ENCODE results near the gene ABCC1.
A peak's percentile ranks its signal among the peaks of the same experiment; 100 is the strongest.
"Not testable (repeated sequence)": the region's sequence is repeated elsewhere in the genome, so short reads cannot be mapped to it uniquely, and the experiment has no call there.

ABCC1 gene

DNA sequence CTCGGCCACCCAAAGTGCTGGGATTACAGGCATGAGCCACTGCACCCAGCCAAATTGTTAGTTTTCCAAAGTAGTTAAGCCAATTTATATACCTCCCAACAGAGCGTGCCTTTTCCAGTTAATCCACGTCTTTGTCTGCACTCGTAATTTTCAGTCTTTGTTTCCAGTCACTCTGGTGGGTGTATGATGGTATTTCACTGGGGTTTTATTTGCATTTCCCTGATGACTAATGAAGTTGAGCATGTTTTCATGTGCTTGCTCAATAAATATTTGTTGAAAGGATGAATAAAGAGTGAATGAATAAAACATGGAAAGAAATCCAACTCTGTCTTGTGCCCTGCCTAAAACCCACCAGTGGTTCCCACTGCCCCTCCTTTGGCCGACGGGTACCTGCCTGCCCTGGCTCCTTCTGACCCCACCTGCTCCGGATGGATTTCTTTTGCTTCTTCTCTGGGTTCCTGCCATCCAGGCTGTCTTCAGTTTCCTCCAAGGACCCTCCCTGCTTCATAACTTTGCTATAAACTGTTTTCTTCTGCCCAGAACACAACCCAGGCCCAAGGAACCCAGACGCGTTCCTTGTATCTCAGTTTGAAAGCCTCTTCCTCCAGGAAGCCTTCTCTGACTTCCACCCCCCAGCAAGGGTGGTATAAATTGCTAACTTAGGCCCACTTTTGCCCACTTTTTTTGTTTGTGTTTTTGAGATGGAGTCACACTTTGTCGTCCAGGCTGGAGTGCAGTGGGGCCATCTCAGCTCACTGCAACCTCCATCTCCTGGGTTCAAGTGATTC, 3.0 kb upstream of the ABCC1 start:
- DNase-seq (ENCODE audit: low read depth in 2 of 2): no peak

DNA sequence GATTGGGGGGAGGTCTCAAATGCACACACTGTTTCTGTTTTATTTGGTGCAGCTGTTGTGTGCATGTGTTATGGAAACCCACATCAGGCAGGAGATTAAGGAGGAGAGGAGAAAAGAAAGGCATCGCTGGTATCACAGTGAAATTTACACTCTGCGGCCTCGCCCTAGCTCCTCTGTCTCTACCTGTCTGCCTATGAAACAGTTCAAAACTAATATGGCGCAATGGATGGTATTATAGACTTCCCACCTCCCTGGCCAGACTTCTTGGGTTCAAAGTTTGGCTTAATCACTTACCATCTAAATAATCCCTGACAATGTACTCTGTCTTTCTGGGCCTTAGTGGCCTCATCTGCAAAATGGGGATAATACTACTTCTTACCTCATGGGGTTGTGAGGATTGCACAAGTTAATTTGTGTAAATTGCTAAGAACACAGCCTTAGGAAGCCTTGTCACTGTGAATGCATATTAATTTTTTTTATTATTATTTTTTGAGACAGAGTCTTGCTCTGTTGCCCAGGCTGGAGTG, 1.4 kb upstream of the ABCC1 start:
- DNase-seq (ENCODE audit: low read depth in 2 of 2): no peak

DNA sequence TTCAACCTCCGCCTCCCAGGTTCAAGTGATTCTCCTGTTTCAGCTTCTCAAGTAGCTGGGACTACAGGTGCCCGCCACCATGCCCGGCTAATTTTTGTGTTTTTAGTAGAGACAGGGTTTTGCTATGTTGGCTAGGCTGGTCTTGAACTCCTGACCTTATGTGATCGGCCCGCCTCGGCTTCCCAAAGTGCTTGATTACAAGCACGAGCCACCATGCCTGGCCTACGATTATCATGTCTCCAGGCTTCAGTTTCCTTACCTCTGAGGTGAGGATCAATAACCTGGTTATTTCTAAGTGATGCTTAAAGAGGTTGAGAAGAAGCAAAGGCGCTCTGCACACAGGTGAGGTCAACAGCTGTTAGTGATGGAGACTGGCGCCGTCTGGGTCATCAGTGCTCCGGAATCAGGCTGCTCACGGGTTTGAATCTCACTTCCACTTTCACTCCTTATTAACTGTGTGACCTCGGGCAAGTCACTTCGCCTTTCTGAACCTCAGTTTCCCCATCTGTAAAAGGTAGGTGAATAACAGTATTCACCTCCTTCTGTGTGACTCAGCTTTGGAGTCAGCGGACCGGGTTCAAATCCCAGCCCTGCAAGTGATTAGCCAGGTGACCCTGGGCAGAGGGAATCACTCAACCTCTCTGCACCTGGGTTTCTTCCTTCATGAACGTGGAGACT, 745 bp upstream of the ABCC1 start:
- DNase-seq (ENCODE audit: low read depth in 2 of 2): no peak

DNA sequence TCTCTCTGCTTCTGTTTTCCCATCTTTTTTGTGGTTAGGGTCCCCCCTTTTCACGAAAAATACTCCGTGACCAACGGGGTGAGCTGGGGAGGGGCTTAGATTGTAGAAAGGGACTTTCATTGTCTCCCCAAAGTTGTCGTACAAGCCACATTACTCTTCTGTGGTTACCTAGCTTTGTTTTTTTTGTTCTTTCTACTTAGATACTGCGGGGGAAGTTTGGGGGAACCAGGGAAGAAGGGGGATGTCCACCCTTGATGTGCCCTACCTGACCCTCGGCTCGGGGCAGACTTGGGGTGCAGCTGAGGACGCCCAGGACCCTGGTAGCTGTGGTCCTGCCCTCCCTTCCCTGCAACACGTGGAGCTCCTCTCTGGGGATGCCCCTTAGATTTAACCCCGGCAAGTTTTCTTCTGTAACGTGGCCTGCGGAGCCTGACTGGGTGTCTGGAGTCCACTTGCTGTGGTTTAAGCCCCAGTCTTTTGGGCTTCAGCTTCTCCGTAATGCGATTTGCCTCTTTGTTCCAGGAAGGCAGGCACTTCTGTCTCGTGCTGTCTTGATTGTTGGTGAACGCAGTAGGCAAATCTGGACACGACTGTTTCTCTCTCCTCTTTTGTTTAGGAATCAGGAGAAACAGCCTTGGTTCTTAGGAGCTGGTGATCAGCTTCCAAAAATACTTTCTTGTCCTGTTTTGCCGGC, 892 bp downstream of the ABCC1 start:
- peak in 1 of 2 donors; percentile 16 for DNase-seq (ENCODE audit: low read depth in 2 of 2)

DNA sequence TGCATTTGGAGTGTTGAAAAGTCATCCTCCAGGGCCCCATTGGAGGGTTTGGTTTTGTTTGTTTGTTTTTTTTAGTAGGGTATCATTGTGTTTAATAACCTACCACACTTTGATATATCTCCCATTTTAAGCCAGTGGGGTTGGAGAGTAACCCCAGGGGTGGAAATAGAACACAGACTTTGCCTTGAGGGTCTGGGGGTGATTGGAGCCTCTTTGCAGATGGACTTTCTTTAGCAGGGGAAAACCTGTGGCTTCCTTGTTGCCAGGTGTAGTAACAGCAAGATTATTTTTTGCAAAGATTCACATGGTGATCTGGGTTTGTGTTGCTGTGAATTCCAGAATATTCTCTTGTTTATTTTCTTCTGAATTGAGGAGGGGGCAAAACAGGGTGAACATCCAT, 1.5 kb downstream of the ABCC1 start:
- DNase-seq (ENCODE audit: low read depth in 2 of 2): no peak

DNA sequence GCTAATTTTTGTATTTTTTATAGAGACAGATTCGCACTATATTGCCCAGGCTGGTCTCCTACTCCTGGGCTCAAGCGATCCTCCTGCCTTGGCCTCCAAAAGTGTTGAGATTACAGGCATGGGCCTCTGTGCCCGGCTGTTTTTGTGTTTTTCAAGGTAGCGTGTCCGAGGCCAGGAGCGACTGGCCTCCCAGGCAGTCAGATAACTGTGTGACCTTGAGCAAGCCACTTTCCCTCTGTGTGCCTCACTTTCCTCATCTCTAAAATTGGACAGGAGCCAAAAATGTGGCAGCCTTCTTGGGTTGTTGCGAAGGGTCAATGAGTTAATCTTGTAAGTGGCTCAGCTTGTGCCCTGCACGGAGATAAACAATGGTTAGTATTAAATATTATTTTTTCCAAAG, 2.4 kb downstream of the ABCC1 start:
- DNase-seq (ENCODE audit: low read depth in 2 of 2): no peak

DNA sequence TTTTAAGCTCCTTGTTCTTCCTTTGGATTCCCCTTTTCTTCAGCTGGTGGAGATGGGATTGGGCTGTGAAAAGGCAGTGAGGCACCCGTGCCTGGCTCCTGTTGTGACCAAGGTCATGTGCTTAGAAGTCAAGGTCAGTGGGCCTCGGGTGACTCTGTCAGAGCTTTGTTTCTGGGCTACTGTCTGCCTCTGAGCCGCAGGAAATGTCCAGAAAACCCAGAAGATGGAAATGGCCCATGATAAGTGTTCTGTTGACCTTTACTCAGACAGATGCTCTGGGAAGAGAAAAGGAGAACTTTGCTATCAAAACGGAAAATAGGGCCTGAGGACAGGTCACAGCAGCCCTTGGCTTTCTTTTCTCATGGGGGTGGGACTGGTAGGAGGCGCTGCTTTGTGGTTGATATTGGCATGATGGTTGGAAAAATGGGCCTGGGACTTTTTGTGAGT, 2.9 kb downstream of the ABCC1 start:
- no peak for DNase-seq (ENCODE audit: low read depth in 2 of 2)

DNA sequence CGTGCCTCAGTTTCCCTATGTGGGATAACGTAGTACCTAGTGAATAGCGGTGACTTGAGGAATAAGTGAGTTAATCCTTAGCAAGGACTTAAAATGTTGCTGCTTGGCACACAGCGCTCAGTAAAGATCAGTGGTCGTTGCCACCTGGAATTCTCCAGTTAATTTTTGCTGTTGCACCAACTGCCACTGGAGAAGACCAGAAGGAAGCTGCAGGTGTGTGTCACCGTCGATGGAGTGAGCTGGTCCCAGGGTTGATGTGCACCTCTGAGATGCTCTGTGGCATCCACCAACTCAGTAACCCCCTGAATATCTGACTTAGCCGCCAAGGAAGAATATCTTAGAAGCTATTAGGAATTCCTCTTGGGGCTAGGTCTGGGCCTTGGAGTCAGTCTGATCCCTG, 4.1 kb downstream of the ABCC1 start:
- no peak for DNase-seq (ENCODE audit: low read depth in 2 of 2)

DNA sequence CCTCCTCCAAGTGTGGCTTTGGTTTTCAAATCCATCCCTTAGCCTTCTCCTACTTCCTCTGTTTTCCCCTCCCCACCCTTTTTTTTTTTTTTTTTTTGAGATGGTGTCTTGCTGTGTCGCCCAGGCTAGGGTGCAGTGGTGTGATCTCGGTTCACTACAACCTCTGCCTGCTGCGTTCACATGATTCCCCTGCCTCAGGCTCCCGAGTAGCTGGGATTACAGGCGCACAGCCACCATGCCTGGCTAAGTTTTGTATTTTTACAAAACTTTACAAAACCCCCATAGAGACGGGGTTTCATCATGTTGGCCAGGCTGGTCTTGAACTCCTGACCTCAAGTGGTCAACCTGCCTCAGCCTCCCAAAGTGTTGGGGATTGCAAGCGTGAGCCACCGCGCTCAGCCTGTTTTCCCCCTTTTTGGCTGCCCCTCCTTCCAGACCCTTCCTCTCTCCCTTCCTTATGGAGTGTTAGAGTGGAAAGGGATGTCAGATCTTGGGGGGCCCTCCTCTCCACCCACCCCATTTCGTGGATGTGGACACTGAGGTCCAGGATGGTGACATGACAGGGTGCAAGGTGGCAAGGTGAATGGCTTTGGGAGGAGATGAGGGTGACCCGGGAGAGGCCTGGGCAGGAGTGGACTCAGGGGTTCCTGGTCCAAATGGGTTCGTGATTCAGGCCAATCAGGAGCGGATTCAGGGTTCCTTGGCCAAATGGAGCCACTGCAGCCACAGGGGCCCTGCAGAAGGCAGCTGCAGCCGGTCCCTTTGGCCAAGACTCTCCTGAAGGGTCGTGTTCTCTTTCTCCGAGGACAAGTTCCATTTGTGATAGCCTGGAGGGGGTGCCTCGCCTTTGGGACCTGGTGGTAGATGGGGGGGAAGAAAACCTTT, 4.8 kb downstream of the ABCC1 start:
- no peak for DNase-seq (ENCODE audit: low read depth in 2 of 2)

DNA sequence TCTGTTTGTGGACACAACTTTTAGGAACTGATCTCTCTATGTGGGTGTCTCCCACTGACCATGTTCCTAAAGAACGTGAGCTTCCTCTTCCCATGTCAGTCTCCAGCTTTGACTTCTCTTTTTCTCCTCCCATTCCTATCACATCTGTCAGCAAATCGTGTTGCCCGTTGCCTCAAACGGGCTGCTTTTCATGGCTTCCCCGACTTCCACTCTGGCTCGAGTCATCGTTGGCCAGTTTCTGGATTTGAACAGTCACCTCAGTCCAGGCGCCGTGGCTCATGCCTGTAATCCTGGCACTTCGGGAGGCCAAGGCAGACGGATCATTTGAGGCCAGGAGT, 5.4 kb downstream of the ABCC1 start:
- no peak for DNase-seq (ENCODE audit: low read depth in 2 of 2)

DNA sequence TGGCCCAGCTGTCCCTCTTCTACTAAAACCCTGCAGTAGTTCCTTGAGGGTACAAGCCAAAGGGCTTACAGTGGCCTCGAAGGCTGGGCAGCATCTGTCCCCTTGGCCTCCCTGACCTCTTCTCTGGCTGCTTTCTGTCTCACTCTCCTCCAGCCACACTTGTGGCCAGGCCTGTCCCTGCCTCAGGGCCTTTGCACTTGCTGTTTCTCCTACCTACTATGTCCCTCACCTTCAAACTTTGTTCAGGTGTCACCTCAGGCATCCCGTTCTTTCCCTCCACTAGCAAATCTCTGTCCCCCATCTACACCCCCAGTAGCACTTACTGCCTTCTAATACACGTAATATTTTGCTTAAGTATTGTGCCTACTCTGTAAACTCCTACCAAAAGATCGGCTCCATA, 6.0 kb downstream of the ABCC1 start:
- no peak for DNase-seq (ENCODE audit: low read depth in 2 of 2)

DNA sequence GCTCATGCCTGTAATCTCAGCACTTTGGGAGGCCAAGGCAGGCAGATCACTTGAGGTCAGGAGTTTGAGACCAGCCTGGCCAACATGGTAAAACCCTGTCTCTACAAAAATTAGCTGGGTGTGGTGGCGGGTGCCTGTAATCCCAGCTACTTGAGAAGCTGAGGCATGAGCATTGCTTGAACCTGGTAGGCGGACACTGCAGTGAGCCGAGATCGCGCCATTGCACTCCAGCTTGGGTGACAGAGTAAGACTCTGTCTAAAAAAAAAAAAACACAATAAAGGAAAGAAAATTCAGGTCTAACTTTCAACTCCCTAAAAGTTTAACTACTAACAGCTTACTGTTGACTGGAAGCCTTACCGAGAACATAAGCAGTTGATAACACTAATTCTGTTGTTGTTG, 6.7 kb downstream of the ABCC1 start:
- DNase-seq (ENCODE audit: low read depth in 2 of 2): not testable (repeated sequence)

DNA sequence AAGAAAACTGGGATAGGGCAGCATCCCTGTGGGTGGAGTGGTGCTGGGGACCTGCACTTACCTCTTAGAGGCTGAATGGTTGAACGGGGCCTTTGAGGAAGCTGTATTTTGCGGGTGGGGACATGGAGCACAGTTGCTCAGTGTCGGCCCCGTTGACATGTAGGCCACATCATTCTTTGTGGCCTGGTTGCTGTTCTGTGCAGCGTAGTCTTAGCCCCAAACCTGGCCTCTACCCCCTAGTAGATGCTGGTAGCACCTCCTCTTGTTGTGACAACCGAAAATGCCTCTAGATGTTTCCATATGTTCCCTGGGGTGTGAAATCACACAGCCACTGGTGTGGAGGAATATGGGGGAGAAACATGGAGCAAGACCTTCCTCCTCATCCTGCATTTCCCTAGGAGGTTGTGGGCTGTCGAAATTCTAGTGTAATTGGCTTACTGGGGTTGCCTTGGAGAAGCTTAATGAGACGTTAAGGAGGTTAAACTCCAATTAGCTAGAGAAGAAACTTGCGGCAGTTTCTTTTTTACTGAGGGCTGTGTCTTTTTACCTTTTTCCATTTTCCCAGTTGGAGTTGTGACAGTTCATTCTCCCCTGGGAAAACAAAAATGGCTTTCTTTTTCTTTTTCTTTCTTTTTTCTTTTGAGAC, 9.4 kb downstream of the ABCC1 start:
- no peak for DNase-seq (ENCODE audit: low read depth in 2 of 2)

DNA sequence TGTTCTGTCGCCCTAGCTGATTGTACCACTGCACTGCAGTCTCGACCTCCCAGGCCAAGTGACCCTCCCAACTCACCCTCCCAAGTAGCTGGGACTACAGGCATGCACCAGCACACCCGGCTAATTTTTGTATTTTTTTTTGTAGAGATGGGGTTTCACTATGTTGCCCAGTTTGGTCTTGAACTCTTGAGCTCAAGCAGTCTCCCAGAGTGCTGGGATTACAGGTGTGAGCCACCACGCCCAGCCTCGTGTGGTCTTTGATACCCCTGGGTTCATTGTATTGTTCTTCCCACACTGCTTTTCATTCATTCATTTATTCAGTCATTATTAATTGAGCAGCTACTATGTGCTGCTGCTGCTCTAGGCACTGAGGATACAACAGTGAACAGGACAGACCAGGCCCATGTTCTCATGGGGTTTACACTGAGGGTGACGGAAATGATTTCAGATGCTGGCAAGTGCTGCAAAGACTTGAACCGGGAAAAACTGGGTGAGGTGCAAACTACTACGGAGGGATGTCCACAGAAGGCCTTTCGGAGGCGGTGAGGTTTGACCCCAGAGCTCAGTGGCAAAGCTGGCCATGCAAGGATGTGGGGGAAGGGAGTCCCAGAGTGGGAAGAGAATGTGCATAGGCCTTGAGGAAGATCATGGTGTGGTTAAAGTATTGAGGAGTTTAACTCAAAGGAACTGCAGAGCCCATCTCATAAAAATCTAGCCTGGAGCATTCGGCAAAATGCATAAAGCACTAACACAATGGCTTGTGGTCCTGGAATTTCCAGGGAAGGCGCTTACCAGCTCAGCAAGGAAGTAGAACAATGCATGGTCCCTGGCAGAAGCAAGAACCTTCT, 10.9 kb downstream of the ABCC1 start:
- DNase-seq (ENCODE audit: low read depth in 2 of 2): no peak

DNA sequence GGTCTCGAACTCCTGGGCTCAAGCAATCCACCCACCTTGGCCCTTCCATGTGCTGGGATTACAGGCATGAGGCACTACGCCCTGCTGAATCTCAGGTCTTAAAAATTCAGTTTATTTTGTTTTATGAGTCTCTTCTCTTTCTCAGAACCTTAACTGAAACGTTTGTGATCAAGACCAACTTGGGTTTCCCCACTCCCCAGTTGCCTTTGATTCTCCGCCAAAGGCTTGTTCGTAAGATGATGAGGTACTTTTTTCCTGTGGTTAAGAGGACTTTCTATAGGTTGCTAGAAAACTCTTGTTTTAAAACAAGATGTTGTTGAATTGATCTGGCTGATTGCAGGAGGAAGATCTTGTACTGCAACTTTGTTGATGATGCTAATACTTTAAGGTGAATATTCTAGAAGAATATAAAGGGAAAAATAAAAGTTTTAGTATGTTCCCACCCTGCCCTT, 11.7 kb downstream of the ABCC1 start:
- DNase-seq (ENCODE audit: low read depth in 2 of 2): peak; percentile 62 to 75

DNA sequence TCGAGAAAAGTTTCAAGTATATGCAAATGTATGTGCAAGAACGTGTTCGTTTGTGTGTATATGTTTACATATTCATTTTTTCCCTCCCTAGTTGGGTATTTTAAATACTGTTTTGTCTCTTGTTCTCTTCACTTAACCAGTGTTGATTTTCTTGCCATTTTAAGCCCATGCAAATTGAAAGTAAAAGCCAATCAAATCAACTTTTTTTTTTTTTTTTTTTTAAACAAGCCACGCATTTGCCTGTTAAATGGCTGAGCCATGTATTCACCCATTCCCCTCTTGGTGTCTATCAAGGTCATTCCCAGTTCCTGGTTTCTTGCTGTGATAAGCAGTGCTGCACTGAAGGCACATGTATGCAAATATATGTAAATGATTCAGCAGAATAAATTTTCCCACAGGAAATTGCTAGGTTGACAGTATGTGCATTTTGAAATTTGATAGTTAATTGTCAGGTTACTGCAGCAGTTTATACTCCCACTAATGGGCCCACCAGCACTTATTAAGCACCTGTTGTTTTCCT, 12.2 kb downstream of the ABCC1 start:
- no peak for DNase-seq (ENCODE audit: low read depth in 2 of 2)

DNA sequence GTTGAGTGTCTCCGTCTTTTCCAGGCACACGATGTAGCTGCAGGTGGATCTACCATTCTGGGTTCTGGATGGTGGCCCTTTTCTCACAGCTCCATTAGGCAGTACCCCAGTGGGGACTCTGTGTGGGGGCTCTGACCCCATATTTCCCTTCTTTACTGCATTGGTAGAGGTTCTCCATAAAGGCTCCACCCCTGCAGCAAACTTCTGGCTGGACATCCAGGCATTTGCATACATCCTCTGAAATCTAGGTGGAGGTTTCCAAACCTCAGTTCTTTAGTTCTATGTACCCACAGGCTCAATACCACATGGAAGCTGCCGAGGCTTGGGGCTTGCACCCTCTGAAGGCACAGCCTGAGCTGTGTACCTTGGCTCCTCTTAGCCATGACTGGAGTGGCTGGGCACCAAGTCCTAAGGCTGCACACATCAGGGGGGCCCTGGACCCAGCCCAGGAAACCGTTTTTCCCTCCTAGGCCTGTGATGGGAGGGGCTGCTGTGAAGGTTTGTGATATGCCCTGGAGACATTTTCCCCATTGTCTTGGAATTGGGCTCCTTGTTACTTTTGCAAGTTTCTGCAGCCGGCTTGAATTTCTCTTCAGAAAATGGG, 14.0 kb downstream of the ABCC1 start:
- DNase-seq (ENCODE audit: low read depth in 2 of 2): no peak

DNA sequence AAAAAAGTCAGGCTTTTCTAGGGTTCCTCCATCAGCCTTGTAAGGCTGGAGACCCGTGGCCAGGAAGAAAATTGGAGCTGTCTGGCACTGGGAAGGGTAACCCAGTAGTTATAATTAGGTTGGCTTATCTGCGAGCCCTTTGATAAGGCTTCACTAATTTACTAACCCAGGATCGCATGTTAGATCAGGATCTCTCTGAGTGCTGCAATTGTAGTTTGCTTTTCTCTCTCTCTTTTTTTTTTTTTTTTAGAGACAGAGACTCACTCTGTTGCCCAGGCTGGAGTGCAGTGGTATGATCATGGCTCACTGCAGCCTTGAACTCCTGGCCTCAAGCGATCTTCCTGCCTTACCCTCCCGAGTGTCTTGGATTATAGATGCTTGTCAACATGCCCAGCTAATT, 17.0 kb downstream of the ABCC1 start:
- no peak for DNase-seq (ENCODE audit: low read depth in 2 of 2)

DNA sequence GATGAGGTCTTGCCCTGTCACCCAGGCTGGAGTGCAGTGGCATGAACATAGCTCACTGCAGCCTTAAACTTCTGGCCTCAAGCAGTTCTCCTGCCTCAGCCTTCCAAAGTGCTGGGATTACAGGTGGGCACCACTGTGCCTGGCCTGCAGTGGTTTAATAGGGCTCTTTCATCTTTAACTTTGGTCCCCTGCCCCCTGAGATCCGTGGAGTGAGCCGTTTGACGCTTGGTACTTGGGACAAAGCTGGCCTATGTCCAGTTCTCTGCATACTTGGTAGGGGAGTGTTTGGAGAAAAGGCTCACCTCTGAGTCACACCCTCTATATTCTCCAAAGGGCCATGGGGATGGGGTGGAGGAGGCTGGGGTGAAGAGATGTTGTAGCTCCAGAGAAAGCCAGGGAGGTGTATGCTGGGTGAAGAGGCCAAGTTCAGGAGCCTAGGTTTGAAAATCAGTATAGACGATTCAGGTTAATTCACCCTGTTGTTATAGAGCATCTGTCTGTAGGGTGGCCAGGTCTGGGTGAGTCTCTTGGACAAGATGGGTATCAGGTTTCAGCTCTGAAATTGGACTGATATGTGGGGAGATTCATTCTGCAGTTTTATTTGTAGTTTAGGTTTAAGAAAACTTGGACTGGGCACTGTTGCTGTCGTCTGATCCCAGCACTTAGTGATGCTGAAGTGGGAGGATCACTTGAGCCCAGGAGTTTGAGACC, 17.6 kb downstream of the ABCC1 start:
- DNase-seq (ENCODE audit: low read depth in 2 of 2): no peak
